ACHN (cell line): ENCODE data around the gene C1orf56.
"Not testable (repeated sequence)": the region's sequence is repeated elsewhere in the genome, so short reads cannot be mapped to it uniquely, and the experiment has no call there.

ENCODE experiments used
- DNase-seq: peaks from one replicate; pipeline ENCODE4 v3.0.0-alpha.2; 2015
- in situ Hi-C: cut with HindIII; loops from 2 replicates; pipeline ENCODE4 v1.10.0; 2017; ENCODE audit warnings: low sequenced_read_pairs, low pct_ligation_motif_present, low pct_unique_long_range_greater_than_20kb

Gene C1orf56

GRCh38 chr1:151058692-151059091 is 11.1 kb downstream of the C1orf56 start:
- no peak for DNase-seq
- in situ Hi-C loops: no loop called here

DNA sequence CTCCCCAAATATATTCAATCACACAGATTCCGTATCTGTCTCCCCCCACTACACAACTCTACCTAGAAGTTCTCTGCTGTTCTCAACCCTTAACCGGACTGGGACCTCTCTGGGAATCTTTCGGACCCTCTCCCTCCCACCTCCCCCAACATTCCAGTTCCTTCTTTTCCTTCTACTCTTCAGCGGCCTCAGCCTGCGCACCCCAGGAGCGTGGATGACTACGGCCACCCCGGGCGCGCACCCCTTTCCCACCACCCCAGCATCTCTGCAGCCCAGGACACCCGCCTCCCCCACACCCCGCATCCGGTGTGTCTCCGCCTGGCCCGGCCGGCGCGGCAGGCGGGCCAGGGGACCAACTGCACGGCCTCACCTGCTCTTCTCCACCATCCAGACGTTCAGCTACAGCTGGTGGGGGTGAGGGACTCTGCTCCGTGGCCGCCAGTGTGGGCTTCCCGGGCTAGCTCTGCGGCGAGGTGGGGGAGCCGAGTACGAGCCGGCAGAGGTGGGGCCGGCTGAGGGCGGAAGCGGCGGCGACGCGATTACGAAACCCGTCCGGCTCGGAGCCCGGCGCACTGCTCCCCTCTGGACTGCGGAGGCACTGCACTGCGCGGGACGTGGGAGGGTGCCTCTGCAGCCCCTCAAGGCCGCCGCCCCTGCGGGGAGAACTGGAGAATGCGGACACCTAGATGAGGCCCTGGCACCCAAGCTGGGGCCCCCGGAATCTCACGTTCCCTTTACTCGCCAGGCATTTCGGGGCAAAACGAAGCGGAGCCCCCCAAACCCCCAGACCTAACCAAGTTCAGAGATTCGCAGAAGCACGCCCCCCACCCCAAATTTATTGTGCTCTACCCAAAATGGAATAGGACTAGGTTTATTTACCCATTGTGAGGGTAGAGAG is 11.8 kb downstream of the C1orf56 start, which contains the start of gene CDC42SE1:
Gene CDC42SE1 (minus strand): TSS at position 514 of the 898 bp plus-strand sequence. CDS start 3,892 bp downstream, outside the sequence.
- in situ Hi-C loops: no loop called here
- DNase-seq: peak; percentile 90

DNA sequence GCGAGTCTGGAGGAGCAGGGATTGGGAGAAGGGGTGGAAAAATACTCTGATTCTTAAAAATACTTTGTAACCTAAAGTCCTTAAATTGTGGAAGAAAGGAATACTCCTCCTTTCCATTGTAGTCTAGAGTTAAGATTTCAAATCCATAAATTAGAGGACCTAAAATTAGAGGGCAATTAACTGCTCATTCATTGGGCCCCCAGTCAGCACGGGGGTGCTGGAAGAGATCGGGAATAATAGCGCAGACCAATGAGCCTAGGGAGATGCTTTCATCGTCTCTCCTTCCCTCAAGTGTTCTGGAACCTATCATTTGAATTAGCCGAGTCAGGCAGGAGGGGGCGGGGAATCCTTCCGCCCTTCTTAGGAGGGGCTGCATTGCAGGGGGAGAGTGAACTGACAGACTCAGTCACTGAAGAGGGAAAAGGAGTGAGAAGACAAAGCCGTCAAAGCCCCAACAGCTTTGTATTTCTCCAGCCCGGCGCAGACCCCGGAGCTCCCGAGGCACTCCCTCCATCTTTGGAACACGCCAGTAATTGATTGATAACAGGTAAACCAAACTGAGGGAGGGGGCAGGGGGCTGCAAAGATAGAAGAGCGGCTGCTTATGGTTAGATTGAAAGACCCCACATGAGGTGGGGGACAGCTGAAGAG is 12.6 kb downstream of the C1orf56 start, which contains the start of gene MLLT11:
Gene MLLT11 (plus strand): TSS at position 391 of the 650 bp plus-strand sequence. CDS start 6,828 bp downstream, outside the sequence.
- peak; percentile 72 for DNase-seq
- in situ Hi-C loops: no loop called here

DNA sequence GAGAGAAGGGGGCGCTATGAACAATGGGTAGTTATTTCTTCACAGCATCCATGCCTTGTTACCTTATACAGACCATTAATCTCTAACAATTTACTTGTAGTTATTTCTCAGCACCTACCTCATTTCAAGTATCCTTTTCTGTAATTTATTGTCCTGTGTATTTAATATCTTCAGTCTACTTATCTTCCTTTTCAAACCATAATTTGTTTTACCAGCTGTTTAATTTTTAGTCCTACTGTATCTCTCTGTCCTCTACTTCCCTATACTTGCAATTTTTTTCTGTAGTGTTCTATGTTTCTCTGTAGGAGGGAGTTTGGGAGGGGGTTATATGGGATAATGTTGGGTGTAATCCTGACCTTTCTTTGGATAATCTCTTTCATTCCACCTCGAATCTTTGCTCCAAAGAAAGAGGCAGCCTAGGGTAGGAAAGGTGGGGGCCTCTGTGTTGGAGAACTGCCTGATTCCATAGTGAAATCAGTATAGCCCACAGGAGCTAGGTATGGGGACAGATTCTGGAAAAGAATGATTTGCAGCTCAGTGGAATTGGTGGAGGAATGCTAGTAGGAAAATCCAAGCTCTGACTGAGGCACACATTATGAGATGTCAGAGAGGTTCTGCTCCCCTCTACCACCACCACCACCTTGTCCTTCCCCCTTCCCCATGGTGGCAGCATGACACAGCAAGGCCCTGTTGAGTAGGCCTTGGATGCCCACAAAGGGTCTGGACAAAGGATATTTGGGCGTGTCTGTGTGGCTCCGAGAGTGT is 13.3 kb downstream of the C1orf56 start:
- in situ Hi-C loops: no loop called here
- peak; percentile 21 for DNase-seq

DNA sequence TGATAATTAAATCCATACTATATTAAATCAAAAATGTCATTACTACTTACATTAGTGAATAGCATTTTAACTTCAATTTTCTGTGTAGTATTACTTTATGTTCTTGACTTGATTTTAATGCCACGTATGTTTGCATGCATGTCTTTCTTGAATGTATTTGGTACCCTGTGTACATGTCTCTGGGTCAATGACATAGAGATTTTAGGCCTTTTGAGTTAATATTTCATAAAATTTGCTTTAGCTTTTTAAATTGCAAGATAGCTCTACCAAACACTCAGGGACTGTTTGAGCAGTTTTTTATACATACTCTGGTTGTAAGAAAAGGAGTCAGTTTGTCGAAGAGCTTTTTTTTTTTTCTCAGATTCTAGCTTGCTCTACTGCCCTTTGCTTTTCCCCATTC is 14.2 kb downstream of the C1orf56 start:
- in situ Hi-C loops: no loop called here
- no peak for DNase-seq

DNA sequence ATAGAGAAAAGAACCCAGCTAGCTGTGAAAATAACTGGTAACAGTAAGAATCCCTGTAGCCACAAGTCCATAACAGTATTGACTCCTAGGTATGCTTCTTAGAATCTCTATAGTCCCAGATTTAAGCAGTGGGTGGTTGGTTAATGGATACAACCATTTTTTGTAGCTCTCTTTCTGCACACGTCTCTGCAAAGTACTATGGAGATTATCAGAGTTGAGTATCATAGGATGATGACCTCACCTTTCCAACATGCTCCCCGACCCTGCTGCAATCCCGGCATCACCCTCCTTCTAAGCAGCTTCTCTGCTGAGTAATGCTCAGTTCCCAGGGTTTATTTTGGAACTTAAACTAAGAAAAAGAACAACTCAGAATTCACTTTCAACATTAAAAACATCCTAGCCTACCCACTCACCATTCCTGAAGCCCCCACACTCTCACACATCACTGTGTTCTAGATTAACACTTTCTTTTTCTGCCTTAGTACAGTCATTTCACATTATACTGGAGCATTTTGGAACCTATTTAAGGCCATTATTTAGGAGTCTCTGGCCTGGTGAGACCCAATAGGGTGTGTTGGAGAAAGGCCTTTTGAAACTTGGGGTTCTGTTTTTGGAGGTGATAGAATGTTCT is 15.3 kb downstream of the C1orf56 start:
- in situ Hi-C loops: no loop called here
- peak; percentile 30 for DNase-seq

- in situ Hi-C loops: no loop called here
- DNase-seq: no peak
These were observed 17.6 kb downstream of the C1orf56 start for GRCh38 chr1:151065089-151065645.

DNA sequence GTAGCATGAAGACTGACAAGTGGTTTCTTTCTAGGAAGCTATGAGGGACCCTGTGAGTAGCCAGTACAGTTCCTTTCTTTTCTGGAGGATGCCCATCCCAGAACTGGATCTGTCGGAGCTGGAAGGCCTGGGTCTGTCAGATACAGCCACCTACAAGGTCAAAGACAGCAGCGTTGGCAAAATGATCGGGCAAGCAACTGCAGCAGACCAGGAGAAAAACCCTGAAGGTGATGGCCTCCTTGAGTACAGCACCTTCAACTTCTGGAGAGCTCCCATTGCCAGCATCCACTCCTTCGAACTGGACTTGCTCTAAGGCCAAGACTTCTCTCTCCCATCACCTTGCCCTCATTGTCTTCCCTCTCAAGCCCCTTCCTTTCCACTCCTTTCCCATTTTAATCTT is 19.6 kb downstream of the C1orf56 start:
- in situ Hi-C loops: no loop called here
- DNase-seq: no peak

DNA sequence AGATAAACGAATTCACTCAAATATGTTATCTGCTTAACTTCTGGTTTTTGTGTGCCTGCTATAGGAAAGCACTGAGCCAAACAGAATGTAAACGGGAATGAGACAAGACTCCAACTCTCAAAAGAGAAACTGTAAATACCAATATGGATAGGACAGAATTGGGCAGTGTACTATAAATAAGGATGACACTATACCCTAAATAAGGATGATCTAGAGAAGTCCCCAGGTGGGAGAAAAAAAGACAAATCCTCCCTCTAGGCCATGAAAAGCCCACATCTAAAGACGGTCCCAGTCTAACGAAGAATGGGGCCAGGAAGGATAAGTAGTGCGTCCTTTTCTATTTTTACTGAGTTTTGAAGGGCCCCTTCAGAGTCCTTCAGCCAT is 21.5 kb downstream of the C1orf56 start:
- in situ Hi-C loops: no loop called here

GRCh38 chr1:151070474-151071276 is 23.1 kb downstream of the C1orf56 start, which contains the start of gene GABPB2:
GABPB2 (plus strand) TSS chr1:151070761; CDS start chr1:151088190, 17,429 bp downstream.
- peak; percentile 96 for DNase-seq

More for the DNA sequence above, 21.5 kb downstream of the C1orf56 start:
- DNase-seq: no peak

GRCh38 chr1:151072224-151072623 is 24.7 kb downstream of the C1orf56 start:
- DNase-seq: no peak
- in situ Hi-C loops: no loop called here

More at GRCh38 chr1:151070474-151071276, 23.1 kb downstream of the C1orf56 start, which contains the start of gene GABPB2:
- in situ Hi-C loops: no loop called here

DNA sequence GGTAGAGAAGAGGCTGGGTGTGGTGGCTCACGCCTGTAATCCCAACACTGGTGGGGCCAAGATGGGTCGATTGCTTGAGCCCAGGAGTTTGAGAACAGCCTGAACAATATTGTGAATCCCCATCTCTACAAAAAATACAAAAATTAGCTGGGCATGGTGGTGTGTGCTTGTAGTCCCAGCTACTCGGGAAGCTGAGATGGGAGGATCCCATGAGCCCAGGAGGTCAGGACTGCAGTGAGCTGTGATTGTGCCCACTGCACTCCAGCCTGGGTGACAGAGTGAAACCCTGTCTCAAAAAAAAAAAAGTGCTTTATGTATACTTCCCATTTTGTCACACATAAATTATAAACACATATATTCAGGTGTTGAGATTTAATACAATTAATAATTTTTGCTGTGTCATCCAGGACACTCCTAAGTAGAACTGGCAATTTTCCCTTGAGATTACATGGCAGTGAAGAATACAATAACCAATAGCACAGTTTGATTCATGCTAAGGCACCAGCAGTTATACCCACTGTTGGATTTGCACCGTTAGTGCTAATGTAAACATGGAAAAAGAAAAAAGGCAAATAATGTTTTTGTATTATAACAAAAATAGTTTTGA is 38.5 kb downstream of the C1orf56 start:
- in situ Hi-C loops: no loop called here
- DNase-seq: no peak

DNA sequence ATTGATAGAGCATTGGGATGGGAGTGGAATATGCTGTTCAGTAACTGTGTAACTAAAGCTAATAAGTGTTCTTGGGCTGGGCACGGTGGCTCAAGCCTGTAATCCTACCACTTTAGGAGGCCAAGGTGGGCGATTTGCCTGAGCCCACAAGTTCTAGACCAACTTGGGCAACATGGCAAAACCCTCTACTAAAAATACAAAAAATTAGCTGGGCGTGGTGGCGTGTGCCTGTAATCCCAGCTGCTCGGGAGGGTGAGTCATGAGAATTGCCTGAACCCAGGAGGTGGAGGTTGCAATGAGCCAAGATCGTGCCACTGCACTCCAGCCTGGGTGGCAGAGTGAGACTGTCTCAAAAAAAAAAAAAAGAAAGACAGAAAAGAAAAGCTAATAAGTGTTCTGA is 49.9 kb downstream of the C1orf56 start:
- in situ Hi-C loops, DNase-seq: not testable (repeated sequence)

DNA sequence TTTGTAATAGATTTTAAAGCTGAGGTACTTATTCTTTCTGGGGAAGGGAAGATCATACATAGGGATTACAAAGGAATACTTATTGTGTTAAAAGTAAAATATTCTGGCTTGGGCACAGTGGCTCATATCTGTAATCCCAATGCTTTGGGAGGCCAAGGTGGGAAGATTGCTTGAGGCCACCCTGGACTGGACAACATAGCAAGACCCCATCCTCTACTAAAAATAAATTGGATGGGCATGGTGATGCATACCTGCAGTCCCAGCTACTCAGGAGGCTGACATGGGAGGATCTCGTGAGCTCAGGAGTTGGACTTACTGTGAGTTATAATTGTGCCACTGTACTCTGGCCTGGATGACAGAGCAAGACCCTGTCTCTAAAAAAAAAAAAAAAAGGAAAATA is 50.6 kb downstream of the C1orf56 start:
- in situ Hi-C loops: no loop called here
- no peak for DNase-seq
